Activated gamma-delta T cell (primary cell): ENCODE data around the gene ANK3.

Experiments used
- DNase-seq: peaks from one replicate; lab custom pipeline; 2025; lab: John Stamatoyannopoulos, UW

Gene ANK3

DNA sequence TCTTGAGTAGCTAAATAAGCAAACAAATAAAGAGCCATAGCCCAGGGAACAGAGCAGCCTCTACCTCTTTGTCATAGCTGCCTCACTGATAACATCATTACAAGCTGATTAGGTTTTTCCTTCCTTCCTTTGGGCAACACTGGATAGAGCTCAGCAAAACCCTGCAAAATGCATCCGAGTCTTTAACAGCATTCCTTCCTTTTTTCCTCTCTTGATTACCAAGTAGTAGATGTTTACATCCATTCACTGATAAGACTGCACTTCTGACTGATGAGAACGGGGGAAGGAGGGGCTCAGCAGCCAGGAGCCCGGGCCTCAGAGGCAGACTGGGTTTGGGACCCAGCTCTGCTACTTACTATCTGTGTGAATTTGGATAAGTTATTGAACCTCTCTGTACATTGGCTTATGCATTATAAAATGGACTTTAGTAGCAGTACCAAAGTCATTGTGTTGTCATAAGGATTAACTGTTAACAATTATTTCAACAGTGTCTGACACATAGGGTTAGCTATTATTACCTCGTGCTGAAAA lies 214.2 kb downstream of the ANK3 start:
- no peak for DNase-seq

DNA sequence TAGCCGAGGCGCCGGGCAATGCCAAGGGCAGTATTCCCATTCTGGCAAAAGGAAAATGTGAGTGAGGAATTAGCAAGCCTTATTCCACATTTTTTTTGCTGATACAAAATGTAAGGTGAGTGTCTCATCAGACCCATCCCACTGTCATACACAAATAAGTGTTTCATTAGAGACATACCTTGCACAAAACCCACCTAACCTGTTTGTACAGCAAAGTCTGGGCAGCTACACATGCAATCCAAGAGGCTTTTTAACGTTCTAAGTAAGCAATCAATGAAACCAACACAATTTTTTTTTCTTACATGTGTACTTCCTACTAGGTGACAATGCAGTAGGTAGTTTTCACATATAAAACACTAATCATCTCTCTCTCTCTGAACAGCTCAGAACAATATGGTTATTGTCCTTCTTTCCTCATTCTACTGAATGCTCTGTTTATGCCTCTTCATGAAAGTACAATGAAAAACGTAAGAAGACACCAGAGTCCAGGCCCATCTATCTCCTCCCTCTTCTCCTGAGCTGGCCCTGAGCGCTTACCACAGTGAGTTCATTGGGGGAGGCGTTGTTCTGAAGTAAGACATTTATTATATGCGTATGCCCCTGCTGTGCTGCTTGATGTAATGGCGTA lies 217.2 kb downstream of the ANK3 start:
- no peak for DNase-seq

DNA sequence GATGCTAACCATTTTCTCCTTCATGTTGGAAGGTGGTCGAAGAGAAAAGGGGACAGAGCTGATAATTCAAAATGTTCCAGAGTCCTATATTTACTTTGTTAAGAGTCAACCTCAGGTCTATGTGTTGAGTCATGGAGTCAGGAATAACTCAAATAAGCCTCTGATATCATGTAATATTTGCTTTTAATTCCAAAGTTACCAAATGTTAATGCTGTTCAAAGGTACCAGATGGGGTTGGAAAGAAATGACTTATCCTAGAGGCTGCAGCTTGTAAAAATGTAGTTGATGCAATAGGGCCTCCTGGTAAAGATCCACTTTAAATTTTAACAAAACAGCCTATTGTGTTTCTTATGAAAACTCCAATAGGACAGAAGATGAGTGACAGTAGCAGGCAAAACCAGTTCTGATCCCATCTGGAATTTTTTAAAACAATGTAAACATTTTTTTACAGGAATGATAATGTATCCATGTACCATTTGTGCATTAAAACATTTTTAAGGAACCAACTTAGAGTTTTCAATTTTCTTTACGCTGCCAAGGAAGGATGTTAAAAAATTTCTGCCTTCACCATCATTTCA lies 218.2 kb downstream of the ANK3 start:
- DNase-seq, result no peak

DNA sequence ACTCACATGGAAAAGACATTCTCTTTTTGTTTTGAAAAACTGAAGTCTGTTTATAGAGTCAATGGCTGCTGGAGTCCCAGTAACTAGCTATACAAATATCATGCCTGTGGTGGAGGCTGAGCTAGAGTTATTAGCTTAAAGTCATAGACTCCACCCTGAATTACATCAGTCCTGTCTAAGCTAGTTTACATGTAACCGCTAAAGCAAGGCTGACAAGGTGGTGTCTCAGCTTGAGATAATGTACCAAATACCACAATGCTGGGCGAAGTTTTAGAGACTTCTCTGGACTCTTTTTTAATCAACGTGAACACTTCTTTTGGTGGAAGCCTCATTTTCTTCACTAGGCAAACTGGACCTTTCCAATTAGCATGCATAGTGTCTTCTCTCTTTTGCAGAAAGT lies 219.4 kb downstream of the ANK3 start:
- DNase-seq, result no peak

DNA sequence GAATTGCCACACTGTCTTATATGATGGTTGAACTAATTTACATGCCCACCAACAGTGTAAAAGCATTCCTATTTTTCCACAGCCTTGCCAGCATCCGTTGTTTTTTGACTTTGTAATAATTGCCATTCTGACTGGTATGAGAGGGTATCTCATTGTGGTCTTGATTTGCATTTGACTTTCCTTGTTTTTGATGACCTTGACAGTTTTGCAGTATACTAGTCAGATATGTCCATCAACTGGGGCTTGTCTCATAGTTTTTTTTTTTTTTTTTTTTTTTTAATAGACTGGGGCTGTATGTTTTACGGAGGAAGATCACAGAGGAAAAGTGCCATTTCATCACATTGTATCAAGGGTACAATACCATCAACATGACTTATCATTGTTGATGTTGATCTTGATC lies 220.6 kb downstream of the ANK3 start:
- no peak for DNase-seq

DNA sequence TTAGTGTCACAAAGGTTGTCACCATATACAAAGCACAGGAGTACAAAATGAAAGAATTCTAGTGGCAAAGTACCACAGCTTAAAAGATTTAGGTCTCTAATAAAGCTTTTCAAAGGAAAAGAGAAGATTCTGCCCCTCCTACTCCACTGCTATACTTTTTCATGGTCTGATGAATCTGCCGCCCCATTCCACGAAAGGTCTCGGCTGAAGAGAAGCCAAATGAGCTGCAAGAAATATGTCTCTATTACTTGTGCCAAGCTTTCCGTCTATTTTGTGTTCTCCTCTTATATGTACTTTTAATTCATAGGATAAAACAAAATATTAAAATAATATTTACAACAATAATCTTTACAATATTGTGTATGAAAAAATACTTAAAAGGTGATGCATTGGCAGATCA lies 222.6 kb downstream of the ANK3 start:
- no peak for DNase-seq

DNA sequence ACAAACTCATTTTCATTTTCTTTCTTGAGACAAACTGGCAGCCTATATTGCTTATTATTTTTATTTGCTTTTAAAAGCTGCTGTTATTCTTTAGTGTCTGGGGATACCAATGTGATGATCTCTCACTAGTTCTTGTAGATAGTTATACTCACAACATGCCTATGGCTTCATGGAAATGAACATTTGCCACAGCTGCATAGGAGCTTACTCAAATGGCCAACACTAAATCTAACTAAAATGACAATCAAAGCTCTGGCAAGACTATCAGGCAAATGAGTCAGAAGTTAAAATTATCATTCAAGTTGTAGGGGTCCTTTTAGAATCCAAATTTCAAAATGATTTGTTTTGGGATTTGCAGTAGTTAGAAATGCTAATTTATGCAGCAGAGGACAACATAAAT lies 225.9 kb downstream of the ANK3 start:
- DNase-seq, result no peak

DNA sequence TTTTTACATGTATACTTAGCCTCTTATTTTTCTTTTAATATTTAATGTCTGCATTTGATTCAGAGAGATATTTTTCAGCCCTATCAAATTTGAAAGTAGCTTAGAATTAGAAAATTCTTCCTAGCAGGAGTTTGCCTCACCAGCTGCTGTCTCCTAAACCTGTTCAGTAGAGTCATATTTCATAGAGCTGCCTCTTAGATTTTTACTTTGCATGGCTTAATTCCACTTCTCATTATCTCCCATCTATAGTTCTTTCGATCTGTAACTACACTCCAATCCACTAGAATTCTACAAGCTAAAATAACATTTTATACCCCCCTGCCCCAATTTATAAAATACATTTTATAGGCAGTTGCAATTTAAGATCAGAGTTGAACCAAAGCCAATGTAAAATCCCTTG lies 227.0 kb downstream of the ANK3 start:
- DNase-seq, result no peak

DNA sequence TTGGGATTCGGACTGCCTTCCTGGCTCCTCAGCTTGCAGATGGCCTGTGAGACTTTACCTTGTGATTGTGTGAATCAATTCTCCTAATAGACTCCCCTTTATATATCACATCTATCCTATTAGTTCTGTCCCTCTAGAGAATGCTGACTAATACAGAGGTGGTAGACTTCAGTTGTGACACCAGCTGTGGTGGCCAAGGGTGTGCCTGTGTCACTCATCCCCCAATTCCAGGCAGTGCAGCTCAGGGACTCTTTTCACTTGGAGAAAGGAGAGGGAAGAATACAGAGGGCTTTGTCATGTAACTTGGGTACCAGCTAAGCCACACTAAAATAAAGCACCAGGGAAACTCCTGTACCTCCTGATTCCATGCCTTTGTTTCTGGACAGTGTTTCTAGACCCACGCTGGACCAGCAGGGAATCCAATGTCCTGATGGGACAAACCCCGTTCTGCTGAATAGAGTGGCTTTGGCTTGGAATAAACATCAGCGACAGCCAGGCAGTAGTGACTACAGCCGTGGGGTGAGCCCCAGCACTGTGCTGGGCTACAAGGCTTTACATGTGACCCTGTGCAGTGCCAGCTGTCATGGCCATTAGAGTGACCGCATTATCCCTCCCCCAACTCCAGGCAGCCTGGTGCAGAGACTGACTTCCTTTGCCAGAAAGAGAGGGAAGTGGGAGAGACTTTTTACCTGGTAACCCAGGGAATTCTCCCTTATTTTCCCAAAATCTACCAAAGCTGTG lies 233.6 kb downstream of the ANK3 start:
- DNase-seq, result no peak

DNA sequence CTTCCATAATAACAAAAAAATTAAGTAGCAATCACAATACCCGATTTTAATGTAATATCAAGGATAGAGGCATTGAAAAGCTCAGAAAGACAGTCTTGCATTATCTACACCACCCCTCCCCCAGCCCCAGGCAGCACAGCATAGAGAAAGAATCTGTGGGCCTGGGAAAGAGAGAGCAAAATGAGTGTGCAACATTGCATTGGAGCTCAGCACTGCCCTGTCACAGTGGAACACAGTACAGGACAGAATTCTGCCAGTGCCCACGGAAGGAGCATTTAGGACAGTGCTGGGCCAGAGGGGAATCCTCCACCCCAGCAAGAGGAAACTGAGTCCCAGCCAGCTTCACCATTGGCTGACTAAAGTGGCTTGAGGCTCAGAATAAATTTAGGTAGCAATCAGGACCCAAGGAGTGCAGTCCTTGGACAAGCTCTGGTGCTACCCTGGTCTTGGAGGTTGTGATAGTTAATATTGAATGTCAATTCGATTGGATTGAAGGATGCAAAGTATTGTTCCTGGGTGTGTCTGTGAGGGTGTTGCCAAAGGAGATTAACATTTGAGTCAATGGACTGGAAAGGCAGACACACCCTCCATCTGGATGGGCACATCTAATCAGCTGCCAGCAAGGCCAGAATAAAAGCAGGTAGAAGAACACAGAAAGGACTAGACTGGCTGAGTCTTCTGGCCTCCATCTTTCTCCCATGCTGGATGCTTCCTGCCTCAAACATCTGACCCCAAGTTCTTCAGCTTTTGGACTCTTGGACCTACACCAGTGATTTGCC lies 234.4 kb downstream of the ANK3 start:
- DNase-seq, result no peak

DNA sequence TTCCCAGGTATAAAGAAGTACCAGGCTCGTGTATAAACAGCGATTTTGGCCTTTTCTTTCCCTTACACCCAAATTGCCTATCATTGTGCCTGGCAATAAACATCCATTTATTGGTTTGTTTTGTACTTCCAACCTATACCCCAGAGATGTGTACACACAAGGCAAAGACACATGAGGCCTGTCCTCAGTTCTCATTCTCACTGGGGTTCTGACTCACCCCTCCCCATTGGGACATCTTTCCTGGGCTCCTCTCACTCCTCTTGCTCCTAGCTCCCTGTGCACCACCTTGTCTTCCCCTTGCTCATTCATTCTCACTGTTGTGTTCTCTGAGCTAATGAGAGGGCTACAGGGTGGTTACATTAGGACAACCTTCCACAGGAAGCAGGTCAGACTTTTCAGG lies 240.7 kb downstream of the ANK3 start:
- DNase-seq, result no peak

DNA sequence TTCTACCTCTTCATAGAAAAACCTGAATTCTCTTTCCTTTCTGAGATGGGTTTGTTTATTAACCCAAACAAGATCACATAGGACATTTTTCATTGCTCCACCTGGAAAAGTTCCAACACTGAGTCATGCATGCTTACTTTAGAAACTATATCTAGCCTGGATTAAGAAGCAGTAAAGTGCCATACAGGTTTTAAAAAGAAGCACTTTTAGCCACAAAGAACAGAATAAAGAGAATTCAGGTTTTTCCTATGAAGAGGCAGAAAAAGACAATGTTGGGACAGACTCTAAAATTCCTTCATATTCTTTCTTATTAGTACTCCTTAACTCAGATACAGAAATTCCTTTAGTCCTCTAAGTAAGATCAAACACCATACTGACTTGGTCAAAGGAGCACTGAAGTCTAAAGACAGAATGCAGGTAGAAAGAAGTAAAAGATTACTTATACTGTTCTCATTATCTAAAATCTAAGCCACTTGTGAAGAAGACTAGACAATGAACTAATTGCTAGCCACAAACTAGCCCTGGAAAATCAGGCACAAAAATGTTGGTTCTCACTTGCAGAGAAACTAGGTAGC lies 241.3 kb downstream of the ANK3 start:
- no peak for DNase-seq

DNA sequence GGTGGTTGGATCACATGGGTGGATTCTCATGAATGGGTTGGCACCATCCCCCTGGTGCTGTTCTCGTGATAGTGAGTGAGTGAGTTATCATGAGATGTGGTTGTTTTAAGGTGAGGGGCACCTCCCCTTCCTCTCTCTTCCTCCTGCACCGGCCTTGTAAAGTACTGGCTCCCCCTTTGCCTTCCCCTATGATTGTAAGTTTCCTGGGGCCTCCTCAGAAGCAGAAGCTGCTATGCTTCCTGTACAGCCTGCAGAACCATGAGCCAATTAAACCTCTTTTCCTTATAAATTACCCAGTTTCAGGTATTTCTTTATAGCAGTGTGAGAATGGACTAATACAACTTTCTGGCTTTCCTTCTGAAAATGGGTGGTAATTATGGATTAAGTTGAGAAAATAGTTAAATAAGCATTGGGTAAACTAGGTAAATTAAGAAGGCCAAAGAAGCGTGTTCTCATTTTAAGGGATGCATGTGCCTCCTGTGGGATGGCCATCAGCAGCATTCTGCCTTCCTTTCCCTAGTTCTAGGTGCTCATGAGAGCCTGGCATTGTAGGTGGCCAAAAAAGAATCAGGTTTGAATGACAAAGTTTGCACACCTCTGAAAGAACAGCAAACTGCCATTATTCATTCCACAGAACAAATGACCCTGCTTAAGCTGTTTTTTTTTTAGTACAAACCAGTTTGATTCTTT lies 242.0 kb downstream of the ANK3 start:
- DNase-seq, result no peak

DNA sequence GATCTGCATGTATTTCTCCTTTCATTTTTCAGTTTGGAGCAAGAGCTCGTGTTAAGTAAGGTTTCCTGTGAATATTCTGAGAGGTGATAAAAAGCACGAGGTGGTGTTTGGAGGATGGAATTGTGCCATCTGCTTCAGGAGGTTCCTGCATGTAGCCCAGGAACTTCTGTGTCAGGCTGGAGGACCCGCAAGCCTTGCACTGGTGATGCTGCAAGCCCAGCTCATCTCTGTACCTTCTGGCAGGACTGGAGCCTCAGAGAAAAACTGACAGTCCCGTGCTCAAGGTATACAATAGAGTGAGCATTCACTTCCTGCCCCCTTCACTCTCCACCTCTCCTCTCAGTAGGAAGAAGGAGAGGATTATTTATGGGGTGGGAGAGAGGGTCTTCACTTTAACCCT lies 242.7 kb downstream of the ANK3 start:
- DNase-seq, result no peak

DNA sequence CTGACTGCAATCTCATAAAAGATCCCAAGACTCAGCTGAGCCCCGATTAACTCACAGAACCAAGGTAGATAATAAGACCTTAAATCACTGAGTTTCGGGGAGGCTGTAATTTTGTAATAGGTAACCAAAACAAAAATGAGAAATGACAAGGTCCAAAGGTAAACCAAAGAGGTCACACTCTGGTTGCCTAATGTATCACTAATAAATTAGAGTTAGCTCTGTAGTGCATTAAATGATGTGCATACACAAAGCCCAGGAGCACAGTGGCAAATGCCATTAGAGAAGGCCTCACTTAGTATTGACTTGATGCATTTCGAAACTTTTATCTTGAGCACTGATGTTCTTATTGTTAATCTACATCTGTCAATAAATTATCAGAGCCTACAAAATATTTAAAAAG lies 245.6 kb downstream of the ANK3 start:
- no peak for DNase-seq

DNA sequence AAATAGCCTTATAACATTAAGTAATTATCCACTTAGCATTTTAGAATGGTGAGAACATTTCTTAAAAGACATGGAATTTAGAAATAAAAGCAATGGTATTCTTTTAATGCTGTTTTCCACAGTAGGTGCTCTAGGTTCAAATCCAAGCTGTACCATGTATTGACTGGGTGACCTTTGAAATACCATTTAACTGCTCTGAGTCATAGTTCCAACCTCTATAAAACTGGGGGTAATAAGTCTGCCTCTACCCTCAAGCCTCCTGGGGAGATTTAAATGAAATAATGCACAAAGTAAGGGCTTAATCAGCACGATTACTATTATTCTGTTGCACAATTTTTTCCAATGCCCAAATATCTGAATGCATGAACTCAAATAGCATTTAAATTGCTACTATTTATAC lies 246.9 kb downstream of the ANK3 start:
- DNase-seq, result no peak

DNA sequence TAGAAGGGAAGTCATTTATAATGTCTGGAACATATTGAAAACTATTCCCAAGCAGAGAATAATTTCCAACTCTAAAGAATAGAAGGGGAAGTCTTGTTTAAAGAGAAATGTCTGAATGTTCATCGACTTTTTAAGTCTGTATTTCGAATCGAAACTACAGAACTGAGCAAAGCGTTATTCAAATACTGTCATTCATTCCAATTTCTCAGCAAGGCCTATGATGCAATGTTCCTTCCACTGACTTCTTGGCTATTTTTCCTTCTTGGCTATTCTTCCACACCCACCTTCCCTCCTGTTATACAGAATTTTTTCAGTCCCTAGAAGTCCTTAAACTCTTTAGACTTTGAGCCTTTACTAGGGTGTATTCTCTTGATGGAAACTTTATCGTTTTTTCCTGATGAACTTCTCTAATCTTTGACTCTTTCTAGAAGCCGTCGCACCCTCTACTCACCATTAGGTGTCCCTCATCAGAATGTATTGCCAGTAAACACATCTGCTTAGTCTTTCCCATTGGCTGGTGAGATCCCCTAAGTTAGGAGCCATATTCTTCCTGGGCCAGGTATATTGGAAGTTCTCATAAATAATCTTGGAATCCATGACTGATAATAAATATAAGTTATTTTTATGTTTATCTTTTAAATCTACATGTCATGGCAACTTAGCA lies 247.6 kb downstream of the ANK3 start:
- DNase-seq, result no peak

DNA sequence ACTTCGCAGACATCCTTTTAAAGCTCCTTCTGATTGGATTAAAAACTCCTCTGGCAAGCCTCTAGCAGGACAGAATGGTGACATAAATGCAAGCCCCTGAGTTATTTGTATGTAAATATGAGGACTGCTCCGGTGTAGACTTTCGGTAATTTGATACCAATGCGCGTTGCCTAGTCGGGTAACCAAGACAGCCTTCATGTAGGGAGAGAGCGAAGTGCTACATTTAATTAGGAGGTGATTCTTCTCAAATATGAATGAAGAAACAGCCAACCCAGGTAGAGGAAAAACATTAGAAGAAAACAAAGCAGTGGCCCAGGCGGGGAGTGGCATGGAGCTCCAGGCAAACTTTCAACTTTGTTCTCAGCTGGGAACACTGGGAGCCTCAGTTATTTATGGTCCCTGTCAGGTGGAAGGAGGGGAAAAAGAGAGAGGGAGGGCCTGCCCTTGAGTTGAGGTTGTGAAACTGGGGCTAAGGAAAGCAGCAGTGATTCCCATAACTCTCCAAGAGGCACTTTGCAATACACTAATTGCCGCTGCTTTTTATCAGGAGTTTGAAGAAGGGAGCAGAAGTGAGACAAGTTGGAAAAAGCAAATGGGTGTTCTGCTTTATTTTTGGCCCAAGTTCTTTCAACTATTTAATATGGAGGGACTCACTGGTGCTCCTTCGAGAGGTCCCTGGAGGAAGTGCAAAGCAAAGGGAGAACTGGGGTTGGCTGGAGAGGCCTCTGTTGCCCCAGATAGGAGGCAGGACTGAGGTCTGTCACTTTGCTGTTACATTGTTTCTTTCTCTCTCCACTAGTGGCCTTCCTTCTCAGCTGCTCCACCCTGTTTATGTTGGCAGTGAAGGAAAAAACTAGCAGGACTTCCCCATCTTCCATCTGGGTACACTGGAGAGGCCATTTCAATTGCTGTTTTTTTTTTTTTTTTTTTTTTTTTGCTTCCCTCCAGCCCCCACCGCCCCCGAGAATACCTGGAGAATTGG lies 248.7 kb downstream of the ANK3 start:
- no peak for DNase-seq

DNA sequence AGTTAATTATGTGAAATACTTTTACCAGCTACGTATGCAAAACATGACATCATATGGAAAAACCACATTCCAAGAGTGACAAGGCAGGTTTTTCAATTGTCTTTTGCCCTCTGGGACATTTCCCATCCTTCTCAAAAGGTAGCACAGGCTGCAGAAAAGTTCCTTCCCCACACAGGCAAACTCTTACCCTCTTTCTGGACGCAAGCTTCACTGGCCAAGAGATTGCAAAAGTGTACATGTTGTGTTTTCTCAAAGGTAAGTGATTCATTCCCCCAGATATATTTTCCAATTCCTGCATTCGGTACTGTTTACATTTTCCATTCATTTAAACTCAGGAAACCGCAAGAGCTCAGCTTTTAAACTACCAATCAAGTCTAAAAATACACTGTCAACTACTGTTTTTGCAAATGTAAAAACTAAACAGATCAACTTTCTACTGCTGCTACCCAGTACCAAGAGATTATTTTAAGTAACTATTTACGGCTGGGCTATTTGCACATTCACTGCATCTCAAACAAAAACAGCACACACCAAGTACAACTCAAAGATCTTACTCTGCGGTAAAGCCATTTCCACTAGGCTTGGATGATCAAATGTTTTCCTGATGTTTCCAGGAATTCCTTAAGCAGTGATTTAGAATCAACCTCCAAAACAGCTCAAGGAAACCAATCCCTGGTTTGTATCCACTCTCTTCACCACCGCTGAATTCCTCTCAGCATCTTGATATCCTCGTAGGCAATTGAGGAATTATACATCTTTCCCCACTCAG lies 249.7 kb downstream of the ANK3 start:
- no peak for DNase-seq
